ENCODE results near the gene MCFD2. TPM values are rescaled to one million over a fixed set of nuclear protein-coding genes. Genes with fewer than 3 reads are reported as not detected.

Gene MCFD2
- total and polyA plus RNA-seq, 2 experiments from 2014 or later = 161 to 196 TPM

GRCh38 chr2:46958431-46959017, 42.9 kb upstream of the MCFD2 start:
- Histone ChIP-seq H3K9me2 (replicated peaks; ENCODE audit: insufficient read depth) (no peaks in the 10 kb centered on the region), H4K20me1 (ENCODE audit: insufficient read depth, poor library complexity, severe bottlenecking) (no peaks in the 10 kb centered on the region), H3K4me2 (no peak overlapping the region), H3K79me2 (no peaks in the 10 kb centered on the region), H3K4me1 (ENCODE audit: insufficient read depth) (peaks cover 16% of the 10 kb centered on the region), H3K27me3 (no peaks in the 10 kb centered on the region), H3K36me3 (replicated peaks; ENCODE audit: insufficient read depth, low read depth) (no peaks in the 10 kb centered on the region), H3K4me3 (no peak overlapping the region), H3K27ac (no peak overlapping the region), H3K9me3 (ENCODE audit: low read depth) (no peaks in the 10 kb centered on the region), H2AFZ (no peak overlapping the region)
- no peak for DNase-seq (ENCODE audit: low spot score)
- 95% methylated on average over 17 of the region's 17 CpGs for WGBS (ENCODE audit: low lambda C conversion rate, missing lambda C conversion rate)
- no peak for TF ChIP-seq EZH2phosphoT487 (IDR thresholded peaks at IDR 0.05; ENCODE audit: low read depth, severe bottlenecking, unreplicated experiment)
- no peak for TF ChIP-seq EZH2 (IDR thresholded peaks at IDR 0.05; ENCODE audit: borderline replicate concordance)
- TF ChIP-seq CTCF (IDR thresholded peaks at IDR 0.05; ENCODE audit: poor library complexity) = no peak

- Histone ChIP-seq H3K9me2 (replicated peaks; ENCODE audit: insufficient read depth) (no peaks in the 10 kb centered on the region), H3K4me1 (ENCODE audit: insufficient read depth) (peaks cover 16% of the 10 kb centered on the region), H3K36me3 (replicated peaks; ENCODE audit: insufficient read depth, low read depth) (no peaks in the 10 kb centered on the region), H4K20me1 (ENCODE audit: insufficient read depth, poor library complexity, severe bottlenecking) (no peaks in the 10 kb centered on the region), H3K9me3 (ENCODE audit: low read depth) (no peaks in the 10 kb centered on the region), H3K27ac (no peak overlapping the region), H3K4me2 (no peak overlapping the region), H3K79me2 (peaks cover 3% of the 10 kb centered on the region), H3K4me3 (no peak overlapping the region), H2AFZ (no peak overlapping the region), H3K27me3 (no peaks in the 10 kb centered on the region)
- no peak for TF ChIP-seq CTCF (IDR thresholded peaks at IDR 0.05; ENCODE audit: poor library complexity)
- no peak for TF ChIP-seq EZH2 (IDR thresholded peaks at IDR 0.05; ENCODE audit: borderline replicate concordance)
- no peak for TF ChIP-seq EZH2phosphoT487 (IDR thresholded peaks at IDR 0.05; ENCODE audit: low read depth, severe bottlenecking, unreplicated experiment)
- 89% methylated on average over 10 of the region's 10 CpGs for WGBS (ENCODE audit: low lambda C conversion rate, missing lambda C conversion rate)
- DNase-seq (ENCODE audit: low spot score) = no peak
These were observed 41.5 kb upstream of the MCFD2 start for GRCh38 chr2:46956981-46957531.

DNA sequence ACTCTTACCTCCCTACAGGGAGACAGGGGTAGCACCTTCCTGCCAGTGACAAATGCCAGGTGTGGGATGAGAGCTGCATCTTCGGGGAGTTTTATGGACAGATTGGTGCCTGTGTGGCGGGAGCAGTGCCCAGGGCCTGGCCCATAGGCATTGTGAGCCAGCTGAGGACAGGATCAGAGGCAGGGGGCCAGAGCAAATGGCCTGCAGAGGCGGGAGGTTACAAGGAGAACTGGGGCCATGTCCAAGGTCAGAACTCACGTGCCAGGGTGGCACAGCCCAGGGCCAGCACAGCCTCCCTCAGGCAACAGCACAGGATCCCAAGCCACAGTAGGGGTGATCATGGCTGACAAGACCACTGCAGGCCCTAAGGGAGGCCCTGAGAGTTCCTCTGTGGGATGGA, 40.2 kb upstream of the MCFD2 start:
- Histone ChIP-seq H3K4me3 (no peak overlapping the region), H3K36me3 (replicated peaks; ENCODE audit: insufficient read depth, low read depth) (no peaks in the 10 kb centered on the region), H3K4me2 (no peak overlapping the region), H4K20me1 (ENCODE audit: insufficient read depth, poor library complexity, severe bottlenecking) (no peaks in the 10 kb centered on the region), H3K9me2 (replicated peaks; ENCODE audit: insufficient read depth) (no peaks in the 10 kb centered on the region), H3K9me3 (ENCODE audit: low read depth) (no peaks in the 10 kb centered on the region), H3K27ac (peak overlapping the region; percentile 94), H2AFZ (no peak overlapping the region), H3K27me3 (no peaks in the 10 kb centered on the region), H3K79me2 (peaks cover 5% of the 10 kb centered on the region), H3K4me1 (ENCODE audit: insufficient read depth) (peaks cover 16% of the 10 kb centered on the region)
- 91% methylated on average over 4 of the region's 4 CpGs for WGBS (ENCODE audit: low lambda C conversion rate, missing lambda C conversion rate)
- no peak for DNase-seq (ENCODE audit: low spot score)
- TF ChIP-seq EZH2 (IDR thresholded peaks at IDR 0.05; ENCODE audit: borderline replicate concordance) (no peak), EZH2phosphoT487 (IDR thresholded peaks at IDR 0.05; ENCODE audit: low read depth, severe bottlenecking, unreplicated experiment) (no peak)

DNA sequence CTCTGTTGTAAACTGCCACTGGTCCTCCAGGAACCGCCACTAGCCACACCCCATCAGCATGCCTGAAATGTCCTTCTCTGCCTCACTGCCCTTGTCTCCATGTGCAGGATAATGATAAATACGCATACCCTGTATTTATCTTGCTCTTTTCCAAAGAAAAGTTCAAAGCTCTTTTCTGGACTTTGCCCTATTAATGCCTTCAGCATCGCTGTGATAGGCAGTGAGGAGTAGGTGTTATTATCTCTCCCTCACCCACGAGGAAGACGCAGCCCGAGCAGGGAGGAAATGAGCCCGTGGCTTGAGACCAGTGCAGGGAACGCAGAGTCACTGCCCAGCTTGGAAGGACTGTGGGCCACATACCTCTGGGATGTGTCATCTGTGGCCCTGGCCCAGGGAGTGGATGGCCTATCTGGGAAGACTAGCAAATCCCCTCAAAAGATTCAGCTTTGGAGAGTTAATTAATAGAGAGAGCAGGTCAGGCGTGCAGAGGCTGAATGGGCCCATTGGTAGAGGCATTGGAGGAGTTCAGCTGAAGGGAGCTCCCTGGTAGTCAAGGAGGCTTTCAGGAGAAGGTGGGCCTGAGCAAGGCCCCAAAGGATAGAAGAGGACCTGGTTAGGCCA, 39.5 kb upstream of the MCFD2 start:
- Histone ChIP-seq H3K4me3 (no peak overlapping the region), H4K20me1 (ENCODE audit: insufficient read depth, poor library complexity, severe bottlenecking) (no peaks in the 10 kb centered on the region), H2AFZ (no peak overlapping the region), H3K4me1 (ENCODE audit: insufficient read depth) (peaks cover 16% of the 10 kb centered on the region), H3K4me2 (no peak overlapping the region), H3K9me2 (replicated peaks; ENCODE audit: insufficient read depth) (no peaks in the 10 kb centered on the region), H3K36me3 (replicated peaks; ENCODE audit: insufficient read depth, low read depth) (no peaks in the 10 kb centered on the region), H3K9me3 (ENCODE audit: low read depth) (no peaks in the 10 kb centered on the region), H3K79me2 (peaks cover 5% of the 10 kb centered on the region), H3K27ac (peak overlapping the region; percentile 94), H3K27me3 (no peaks in the 10 kb centered on the region)
- 35% methylated on average over 9 of the region's 9 CpGs for WGBS (ENCODE audit: low lambda C conversion rate, missing lambda C conversion rate)
- TF ChIP-seq EZH2phosphoT487 (IDR thresholded peaks at IDR 0.05; ENCODE audit: low read depth, severe bottlenecking, unreplicated experiment) (no peak), CTCF (IDR thresholded peaks at IDR 0.05; ENCODE audit: poor library complexity) (no peak), EZH2 (IDR thresholded peaks at IDR 0.05; ENCODE audit: borderline replicate concordance) (no peak)
- DNase-seq (ENCODE audit: low spot score) = peak; percentile 82
